GM12892 (cell line): Measurements from ENCODE around the gene RBM6.

Experiments
- POLR2A ChIP-seq: IDR thresholded peaks from 2 replicates; pipeline ENCODE4 v1.6.1; 2011; ENCODE audit warnings: low read depth, low read length, control low read depth
- POLR2AphosphoS5 ChIP-seq: IDR thresholded peaks from 2 replicates; pipeline ENCODE4 v1.6.1; 2011; ENCODE audit warnings: low read depth, low read length, control low read depth
- TAF1 ChIP-seq: IDR thresholded peaks from 2 replicates; pipeline ENCODE4 v1.6.1; 2011; ENCODE audit warnings: low read depth, mild to moderate bottlenecking, control low read depth, low read length, borderline replicate concordance

- TF ChIP-seq POLR2AphosphoS5 (no peak), POLR2A (no peak), TAF1 (no peak)
These were observed 2.7 kb downstream of the RBM6 start for GRCh38 chr3:49942651-49943050.
